Stimulated activated CD4-positive, alpha-beta T cell treated with anti-CD3 and anti-CD28 coated beads, Interleukin-15, amount 100 ng/mL, for 24 hours (primary cell): Measurements from ENCODE around the gene KCNJ2.

ENCODE experiments used
- DNase-seq: peaks from one replicate; pipeline ENCODE4 v3.0.0-alpha.2; 2020

The KCNJ2 gene

GRCh38 chr17:70168977-70169708 lies at the start of gene KCNJ2:
Gene KCNJ2, plus strand, starts transcription at chr17:70169532. Its CDS starts 5,508 bp downstream, at chr17:70175040.
- DNase-seq: peak; percentile 77

GRCh38 chr17:70119545-70119944 lies 49.8 kb upstream of the KCNJ2 start:
- DNase-seq: no peak

- no peak for DNase-seq
Measured at GRCh38 chr17:70119983-70120382, 49.3 kb upstream of the KCNJ2 start.

GRCh38 chr17:70120425-70120824 lies 48.9 kb upstream of the KCNJ2 start:
- no peak for DNase-seq

- DNase-seq: no peak
Measured at GRCh38 chr17:70121126-70121525, 48.2 kb upstream of the KCNJ2 start.

GRCh38 chr17:70123193-70123592 lies 46.1 kb upstream of the KCNJ2 start:
- no peak for DNase-seq

- no peak for DNase-seq
Measured at GRCh38 chr17:70124723-70125122, 44.6 kb upstream of the KCNJ2 start.

GRCh38 chr17:70127221-70127873 lies 42.0 kb upstream of the KCNJ2 start:
- no peak for DNase-seq

GRCh38 chr17:70128727-70129238 lies 40.5 kb upstream of the KCNJ2 start:
- no peak for DNase-seq

GRCh38 chr17:70130289-70130688 lies 39.0 kb upstream of the KCNJ2 start:
- no peak for DNase-seq

GRCh38 chr17:70132505-70132904 lies 36.8 kb upstream of the KCNJ2 start:
- no peak for DNase-seq

- DNase-seq: no peak
Measured at GRCh38 chr17:70134042-70134441, 35.3 kb upstream of the KCNJ2 start.

GRCh38 chr17:70134777-70135176 lies 34.6 kb upstream of the KCNJ2 start:
- DNase-seq: no peak

- DNase-seq: no peak
Measured at GRCh38 chr17:70136131-70136530, 33.2 kb upstream of the KCNJ2 start.

GRCh38 chr17:70137451-70138230 lies 31.7 kb upstream of the KCNJ2 start:
- peak; percentile 43 for DNase-seq

- DNase-seq: no peak
Measured at GRCh38 chr17:70138291-70138865, 31.0 kb upstream of the KCNJ2 start.

- DNase-seq: no peak
Measured at GRCh38 chr17:70139449-70139993, 29.8 kb upstream of the KCNJ2 start.

GRCh38 chr17:70144260-70144846 lies 25.0 kb upstream of the KCNJ2 start:
- DNase-seq: no peak

GRCh38 chr17:70153210-70153609 lies 16.1 kb upstream of the KCNJ2 start:
- DNase-seq: no peak

- no peak for DNase-seq
Measured at GRCh38 chr17:70157151-70157550, 12.2 kb upstream of the KCNJ2 start.

- no peak for DNase-seq
Measured at GRCh38 chr17:70158180-70158579, 11.2 kb upstream of the KCNJ2 start.

- no peak for DNase-seq
Measured at GRCh38 chr17:70158591-70158990, 10.7 kb upstream of the KCNJ2 start.

- no peak for DNase-seq
Measured at GRCh38 chr17:70159980-70160379, 9.4 kb upstream of the KCNJ2 start.
